EH (cell line): ENCODE results near the gene ANGPT4.

Experiments used
- DNase-seq: peaks from one replicate; pipeline ENCODE4 v3.0.0-alpha.2; 2015; ENCODE audit warnings: low read depth

ANGPT4 gene

DNA sequence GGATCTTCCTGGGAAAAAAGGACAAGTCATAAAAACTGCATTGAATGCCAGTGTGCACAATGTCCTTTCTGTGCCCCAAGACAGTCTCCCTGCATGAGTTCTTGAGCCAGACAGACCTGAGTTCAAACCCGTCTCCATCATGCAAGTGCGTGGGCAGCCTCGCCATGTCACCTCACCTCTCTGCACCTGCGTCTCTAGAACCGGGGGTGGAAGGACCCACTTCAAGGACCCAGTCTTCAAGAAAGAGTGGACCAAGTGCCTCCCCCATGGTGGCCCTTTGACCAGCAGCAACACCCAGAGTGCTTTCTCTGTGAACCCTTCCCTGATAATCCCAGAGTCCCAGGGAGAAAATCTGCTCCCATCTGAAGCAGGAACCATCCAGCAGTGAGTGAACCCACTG lies 23.5 kb upstream of the ANGPT4 start:
- no peak for DNase-seq

DNA sequence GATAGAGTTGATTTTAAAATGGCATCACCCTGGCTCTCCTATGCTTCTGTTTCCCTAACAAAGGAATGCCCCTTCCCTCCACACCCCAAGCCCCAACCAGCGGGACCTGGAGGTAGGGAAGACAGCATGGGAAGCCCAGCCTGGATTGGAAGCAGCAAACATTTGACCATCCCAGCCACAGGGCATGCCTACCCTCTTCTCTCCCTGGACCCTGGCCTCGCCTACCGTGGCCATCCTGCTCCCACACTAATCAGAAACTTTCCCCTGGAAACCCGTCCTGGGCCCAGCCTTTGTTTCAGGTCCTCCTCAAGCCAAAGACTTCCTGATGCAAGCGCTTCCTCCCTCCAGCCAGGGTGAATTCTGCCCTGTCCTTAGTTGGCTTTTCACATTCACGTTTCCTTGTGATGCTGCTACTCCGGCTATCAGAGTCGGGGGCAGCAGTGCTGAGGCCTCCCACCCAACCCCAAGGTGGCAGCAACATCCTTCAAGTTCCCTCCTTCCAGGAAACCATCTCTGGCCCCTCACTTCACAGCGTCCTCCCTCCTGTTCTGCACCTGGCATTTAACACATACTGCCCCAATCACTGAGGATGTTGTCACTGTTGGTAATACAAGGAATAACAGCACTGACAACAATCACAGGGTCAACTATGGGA lies 18.2 kb upstream of the ANGPT4 start:
- DNase-seq: no peak

DNA sequence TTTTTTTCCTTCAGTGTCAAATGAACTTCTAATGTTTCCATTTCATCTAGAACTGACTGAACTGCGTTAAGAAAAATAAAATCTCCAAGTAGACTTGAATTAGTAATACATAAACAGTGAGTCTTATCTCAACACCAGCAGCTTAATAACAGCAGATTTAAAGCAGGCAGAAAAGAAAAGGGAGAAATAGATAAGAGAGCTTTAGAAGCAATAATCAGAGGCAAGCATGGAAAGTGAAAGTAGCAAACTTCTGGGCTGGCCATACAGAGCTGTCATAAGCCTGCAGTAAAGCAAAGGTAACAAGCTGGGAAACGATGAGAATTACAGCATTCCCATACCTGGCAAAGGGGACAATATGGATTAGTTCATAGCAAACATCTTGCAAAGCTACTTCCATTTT lies 16.9 kb upstream of the ANGPT4 start:
- DNase-seq: no peak

DNA sequence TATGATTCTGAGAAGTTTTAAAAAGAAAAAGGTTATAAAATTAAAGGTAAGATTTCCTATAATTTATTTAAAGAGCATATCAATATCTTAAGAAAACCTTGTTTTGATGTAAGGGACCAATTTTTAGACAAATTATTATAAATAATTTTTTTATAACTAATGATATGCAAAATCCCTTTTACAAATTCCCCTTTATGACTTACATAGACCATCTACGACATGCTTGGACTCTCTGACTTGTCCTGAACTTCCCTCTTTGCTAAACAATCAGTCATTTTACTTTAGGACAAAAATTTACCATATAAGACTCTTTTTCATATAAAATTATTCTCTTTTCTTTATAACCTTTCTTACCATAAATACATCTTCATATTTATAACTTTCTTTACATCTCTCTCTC lies 15.3 kb upstream of the ANGPT4 start:
- no peak for DNase-seq

DNA sequence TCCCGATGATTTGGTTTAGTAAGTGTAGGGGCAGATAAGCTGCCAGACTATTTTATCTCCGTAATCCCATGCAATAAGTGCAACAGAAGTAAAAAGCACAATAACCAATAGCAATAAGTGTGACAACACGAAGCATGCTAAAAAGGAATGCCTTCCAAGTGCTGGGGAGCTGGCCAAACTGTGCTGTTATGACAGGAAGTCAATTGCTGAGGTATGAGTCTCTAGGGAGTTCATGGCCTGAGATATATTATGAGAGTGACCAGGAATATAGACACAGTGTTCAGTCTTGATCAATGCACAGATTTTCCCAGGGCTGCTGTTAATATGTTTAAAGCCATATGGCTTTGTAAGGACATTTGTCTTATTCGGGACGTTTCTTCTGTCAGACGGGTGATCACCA lies 10.5 kb upstream of the ANGPT4 start:
- peak; percentile 27 for DNase-seq

DNA sequence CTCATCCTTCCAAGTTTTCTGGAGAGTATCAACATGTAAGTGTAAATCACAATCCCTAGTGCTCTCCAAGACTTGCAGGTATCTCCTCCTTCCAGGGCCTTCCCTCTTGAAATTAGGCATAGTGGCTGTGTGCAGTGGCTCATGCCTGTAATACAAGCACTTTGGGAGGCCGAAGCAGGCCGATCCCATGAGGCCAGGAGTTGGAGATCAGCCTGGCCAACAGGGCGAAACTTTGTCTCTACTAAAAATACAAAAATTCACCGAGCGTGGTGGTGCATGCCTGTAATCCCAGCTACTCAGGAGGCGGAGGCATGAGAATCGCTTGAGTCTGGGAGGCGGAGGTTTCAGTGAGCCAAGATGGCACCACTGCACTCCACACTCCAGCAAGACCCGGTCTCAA lies 9.4 kb upstream of the ANGPT4 start:
- DNase-seq: no peak

DNA sequence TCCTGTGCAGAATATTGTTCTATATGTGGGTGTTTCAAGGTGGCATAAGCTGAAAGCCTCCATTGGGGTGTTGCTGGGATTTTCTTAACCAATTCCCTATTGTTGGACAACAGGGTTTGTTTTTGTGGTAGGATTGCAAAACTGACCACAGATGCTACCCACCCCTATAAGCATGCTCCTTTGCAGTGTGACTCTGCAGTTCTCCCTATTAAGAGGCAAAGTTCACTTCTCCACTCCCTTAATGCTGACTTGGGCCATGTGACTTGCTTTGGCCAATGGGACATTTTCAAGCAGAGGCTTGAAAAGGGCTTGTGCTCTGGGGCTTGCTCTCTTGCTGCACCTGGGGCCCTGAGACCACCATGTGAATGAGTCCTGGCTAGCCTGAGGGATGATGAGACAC lies 8.5 kb upstream of the ANGPT4 start:
- DNase-seq: no peak

DNA sequence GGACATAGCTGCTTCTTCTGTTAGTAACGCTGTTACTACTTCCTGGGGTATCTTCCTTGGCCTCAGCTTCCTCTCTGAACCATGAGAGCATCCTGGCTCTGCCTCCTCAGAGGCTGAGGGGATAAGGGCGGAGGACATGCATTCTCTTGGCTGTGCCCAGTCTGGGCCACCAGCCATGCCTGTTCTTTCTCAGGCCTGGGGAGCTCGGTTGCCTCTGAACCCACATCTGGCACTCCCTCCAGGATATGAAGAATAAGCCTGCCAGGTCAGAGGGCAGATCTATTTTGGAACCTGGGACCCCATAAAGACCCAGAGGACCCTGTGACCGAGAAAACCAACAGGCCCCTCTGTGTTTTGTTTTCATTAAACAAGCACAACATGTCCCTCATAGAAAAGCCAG lies 6.6 kb upstream of the ANGPT4 start:
- no peak for DNase-seq

DNA sequence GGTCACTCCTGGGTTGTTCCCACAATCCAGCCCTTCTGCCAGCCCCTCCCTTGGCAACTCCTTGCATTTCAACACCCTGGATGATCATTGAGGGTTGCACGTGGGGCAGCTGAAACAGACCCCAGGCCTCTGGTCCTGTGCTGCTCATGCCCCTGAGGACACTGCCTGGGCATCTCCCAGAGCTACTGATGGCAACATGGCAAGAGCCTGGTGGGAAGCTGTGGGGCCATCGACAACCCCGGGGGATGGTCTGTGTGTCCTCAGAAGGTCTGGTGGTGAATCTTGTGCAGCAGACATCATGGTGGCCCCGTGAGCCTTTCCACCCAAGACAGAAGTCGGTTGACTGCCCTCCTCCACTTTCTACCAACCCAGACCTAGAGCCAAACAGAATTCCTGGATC lies 4.9 kb upstream of the ANGPT4 start:
- DNase-seq: no peak

DNA sequence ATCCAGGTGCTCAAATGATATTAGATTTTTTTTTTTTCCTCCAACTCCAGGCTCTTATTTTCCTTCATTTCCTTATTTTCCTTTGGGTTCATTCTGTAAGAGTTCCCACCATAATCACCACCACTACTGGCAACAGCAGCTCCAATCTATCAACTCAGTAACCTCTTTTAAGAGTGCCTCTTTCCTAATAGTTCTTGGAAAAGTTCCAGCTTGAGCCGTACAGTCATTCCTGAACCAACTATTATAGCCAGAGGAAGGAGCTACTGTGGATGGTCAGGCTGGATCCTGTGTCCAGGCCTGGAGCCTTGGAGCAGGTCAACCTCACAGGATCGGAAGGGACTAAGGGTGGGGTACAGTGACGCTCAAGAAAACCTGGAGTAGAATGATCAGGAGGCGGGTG lies 4.2 kb upstream of the ANGPT4 start:
- DNase-seq: no peak

DNA sequence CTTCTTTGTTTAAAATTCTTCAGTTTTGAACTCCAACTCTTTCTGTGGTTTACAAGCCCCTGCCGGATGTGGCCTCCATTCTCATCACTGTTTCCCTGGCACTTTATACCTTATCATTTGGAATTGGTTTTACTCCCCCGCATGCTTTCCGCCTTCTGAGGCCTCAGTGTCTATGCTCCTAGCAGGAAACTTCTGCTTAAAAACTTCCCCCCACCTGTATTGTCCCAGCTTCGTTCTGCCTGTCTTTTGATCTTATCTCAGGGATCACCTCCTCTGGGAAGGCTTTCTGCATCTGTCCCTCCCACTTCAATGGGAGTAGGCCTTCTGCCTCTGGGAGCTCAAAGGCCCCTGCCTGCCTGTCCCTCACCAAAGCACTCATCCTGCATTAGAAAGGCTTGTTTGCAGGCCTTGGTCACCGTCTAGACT lies 3.4 kb upstream of the ANGPT4 start:
- DNase-seq: no peak

DNA sequence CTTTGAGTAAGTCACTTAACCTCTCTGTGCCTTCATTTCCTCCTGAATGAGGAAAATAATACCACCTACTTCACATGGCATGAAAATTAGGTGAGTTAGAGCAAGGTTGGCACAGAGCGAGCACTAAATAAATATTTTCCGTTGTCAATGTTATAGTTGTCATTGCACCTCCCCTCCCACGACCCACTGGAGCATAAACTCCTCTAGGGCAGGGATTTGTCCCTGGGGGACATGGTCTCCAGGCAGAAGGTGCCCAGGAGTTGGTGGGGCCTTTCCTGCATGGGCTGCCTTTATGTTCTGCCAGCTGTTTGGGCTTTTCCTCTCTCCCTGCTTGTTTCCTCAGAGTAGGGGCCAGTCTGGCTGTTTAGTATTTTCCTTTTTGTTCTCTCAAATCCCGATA lies 1.3 kb upstream of the ANGPT4 start:
- no peak for DNase-seq

DNA sequence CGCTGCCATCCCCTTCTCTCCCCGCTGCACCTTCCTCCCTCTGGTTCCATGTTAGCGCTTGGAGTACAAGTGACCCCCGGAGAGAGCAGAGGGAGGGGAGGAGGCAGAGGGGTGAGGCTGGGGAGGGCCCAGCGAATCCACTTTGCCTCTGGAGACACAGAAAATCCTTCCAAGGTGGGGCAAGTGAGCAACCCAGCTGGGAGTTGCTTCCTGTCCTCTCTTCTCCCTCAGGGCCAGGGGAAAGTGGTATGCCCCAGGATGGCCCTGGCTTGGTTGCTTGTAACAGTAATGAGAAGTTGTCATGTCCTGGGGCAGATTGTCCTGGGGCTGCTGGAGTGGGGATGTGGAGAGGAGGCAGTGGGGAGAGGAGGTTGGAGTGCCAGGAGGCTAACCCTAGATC lies 691 bp upstream of the ANGPT4 start:
- DNase-seq: no peak

DNA sequence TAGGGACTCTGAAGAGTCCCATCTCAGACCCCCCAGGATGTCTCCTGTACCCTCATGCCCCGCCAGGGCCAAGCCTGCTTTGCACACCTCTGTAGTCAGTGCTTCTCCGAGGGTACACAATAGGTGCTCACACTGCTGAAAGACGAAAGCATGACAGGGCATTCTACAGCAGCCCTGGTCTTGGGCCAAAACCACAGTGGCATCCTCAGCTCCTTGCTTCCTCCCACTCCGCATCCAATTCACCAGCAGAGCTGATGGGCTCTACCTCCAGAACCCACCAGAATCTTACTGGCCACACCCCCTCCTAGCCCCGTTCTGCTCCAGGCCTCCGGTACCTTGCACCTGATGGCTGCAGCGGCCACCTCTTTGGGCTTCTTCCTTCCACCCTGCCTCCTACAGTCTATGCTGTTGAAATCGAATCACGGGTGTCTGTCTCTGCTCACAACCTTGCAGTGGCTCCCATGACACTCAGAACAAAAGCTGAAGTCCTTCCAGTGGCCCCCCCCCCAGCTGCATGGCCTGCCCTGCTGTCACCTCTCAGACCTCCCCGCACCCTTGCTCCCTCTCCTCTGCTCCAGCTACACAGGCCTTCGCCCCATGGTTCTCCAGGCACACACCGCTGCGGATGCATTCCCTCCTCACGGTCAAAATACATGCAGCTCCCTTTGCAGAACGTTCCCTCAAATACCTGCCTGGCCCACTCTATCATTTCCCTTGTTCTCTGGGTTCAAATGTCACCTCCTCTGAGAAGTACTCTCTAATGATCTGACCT lies 1.2 kb downstream of the ANGPT4 start:
- no peak for DNase-seq

DNA sequence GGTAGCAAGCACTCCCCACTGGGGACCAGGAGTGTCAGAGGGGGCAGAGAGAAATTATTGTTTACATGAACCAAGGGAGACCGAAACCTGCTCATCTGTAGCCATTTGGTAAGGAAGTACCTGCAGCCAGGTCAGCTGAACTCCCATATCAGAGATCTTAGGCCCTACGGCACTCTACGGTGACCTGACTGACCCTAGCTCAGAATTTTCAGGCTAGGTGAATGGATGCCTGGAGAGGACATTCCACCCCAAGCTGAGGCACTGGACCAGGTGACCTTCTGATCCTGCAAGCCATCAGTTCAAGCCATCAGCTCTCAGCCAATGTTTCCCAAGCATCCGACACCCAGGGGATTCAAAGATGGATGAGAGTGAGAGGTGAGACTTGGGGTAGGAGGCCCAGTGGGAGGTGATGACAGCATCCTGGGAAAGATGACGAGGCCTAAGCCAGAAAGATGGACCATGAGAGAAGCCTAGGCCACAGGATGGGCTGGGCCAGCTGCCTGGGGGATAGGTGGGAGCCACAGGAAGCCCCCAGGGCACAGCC lies 2.8 kb downstream of the ANGPT4 start:
- no peak for DNase-seq

DNA sequence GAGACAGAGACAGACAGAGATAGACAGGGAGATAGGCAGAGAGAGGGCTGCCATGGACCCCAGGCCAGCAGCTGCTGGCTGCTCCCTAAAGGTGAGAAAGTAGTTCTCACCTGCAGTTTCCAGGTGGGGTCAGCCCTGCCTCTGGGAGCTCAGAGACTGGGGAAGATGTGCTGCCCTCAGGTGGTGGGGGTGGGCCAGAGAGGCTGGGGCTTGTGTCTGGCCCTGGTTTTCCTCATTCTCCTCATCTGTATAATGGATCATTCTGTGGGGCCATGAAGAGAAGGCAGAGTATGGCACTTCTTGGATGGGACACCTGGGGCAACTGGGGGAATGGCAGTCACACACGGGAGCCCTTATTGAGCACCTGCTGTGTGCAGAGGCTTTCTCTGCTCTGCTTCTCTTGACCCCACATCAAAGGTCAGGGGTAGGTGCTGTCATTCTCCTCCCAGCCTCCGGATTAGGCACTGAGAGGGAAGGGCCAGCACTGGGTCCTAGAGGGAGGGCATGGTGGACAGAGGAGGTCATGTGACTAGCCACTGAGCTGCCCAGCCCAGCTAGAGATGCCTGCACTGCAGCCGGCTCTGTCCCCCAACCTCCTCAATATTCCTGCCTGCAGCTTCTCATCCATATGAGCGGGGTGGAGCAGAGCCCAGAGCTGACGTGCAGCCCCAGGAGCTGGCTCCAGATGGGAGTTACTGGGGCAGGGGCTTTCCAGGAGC lies 4.1 kb downstream of the ANGPT4 start:
- DNase-seq: no peak

DNA sequence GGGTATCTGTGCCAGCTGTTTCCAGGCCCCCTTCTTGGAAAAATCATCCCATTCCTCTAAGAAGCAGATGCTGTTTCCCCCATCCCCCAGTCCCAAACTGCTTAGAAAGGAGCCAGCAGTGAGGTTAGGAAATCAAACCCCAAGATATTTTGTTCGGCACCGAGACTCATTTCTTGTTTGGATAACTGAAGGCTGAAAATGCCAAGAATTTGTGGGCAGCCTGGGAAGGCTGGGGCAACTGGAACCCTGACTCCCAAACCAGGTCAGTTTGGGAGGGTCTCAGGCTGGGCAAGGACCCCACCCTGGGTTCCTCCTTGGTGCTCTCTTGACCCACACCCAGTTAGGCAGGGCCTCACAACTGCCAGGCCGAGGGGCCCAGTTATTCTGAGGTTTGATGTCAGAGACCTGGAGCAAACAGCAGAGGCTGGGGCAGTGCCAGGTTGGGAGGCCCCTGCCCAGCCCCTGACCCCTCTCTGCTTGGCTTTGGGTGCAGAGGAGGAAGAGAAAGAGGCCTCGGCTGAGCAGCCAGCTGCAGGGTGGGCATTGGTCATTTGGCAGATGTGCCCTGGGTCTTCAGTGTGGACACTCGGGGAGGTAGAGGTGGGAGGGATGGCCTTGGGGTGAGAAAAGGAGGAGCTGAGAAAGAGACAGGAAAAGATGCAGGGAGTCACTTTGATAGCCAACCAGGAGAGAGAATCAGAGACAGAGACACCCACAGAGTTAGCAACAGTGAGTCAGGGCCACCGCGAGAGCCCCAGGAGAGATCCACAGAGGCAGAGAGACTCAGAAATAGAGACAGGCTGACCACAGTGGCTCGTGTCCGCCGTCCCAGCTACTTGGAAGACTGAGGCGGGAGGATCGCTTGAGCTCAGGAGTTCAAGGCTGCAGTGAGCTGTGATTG lies 5.0 kb downstream of the ANGPT4 start:
- peak; percentile 61 for DNase-seq

DNA sequence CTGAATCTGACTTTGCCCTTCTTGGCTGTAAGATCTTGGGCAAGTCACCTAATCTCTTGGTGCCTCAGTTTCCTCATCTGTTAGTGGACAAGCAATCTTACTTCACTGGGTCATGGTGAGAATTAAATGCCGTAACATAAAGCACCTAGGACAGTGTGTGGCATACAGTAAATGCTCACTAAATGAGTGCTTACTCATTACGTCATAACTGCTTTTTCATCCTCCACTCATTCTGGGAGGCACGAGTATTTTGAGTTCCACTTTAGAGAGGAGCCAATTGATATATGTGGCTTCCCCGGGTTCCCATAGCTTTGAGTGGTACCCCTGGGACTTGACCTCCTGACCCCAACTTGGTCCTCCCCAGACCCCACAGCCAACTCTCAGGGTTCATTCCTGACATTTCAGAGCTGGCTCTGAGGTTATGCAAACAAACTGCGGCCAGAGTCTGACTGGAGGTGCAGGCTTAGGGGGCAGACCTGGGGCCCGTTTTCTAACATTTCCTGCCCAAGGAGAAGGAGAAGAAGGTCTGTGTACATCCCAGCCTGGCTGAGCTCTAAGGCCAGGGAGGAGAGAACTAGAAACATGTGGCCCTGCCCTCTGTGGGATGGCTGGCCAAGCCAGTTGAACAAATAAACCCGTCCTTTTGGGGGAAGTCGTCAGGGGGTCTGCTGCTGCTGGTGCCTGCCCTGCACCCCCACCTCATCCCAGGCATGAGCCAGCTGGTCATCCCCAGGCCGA lies 5.8 kb downstream of the ANGPT4 start:
- DNase-seq: peak; percentile 32

DNA sequence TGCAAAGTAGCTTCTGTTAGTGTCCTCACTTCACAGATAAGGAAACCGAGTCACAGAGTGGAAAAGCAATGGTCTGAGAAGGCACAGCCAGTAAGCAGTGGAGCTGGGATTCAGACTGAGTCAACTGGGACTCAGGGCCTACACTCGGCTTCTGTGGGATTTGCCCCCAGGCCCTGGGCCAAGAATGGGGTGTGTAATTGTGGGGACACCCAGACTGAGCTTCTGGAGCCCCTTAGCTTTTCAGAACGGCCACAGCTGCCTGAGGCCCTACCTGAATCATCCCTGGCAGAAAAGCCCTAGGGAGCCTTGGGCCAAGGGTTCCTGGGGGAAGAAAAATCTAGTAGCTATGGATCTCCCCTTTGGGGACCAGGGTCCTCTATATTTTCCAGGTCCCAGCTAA lies 6.5 kb downstream of the ANGPT4 start:
- no peak for DNase-seq

DNA sequence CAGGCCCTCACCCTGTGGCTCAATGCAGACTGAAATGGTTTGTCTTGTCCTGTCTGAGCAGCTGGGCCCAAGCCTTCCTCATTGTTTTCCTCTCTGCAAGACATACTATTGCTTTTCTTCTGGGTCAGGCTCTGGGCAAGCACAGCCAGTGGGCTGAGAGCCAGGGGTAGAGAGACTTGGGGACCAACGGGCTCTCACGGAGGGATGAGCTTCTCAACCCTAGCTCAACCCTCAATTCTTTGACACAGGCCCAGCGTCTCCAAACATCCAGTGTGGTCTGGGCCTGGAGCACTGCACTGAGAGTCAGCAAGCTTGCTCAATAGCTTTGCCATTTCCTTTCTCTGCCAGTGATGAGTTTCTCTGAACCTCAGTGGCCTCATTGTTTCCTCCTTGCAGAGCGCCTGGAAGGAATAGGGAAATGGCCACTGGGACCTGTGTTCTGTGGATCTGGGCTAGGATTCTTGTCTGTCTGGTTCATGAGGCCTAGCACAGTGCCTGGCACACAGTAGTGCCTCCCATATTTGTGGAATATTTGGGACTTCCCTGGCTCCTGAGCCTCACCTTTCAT lies 9.3 kb downstream of the ANGPT4 start:
- DNase-seq: no peak

DNA sequence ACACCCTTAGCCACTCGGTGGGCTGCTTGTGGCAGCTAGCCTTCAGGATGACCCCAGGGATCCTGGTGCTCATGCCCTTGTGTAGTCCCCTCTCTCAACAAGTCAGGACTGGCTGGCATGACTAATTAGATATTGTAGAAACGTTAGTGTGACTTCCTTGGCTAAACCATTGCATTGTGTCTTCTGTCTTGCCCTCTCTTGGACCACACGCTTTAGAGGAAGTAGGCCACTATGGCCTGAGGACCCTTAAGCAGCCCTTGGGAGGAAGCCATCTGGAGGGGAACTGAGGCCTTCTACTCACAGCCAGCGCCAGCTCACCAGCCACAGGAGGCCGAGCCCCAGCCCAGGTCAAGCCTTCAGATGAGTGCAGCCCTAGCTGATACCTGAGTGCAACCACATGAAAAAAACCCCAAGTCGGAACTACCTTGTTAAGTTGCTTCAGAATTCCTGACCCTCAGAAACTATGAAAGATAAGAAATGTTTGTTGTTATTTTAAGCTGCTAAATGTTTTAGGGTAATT lies 10.1 kb downstream of the ANGPT4 start:
- DNase-seq: no peak
